Measurements from ENCODE around the gene EPHA5.

Gene EPHA5

DNA sequence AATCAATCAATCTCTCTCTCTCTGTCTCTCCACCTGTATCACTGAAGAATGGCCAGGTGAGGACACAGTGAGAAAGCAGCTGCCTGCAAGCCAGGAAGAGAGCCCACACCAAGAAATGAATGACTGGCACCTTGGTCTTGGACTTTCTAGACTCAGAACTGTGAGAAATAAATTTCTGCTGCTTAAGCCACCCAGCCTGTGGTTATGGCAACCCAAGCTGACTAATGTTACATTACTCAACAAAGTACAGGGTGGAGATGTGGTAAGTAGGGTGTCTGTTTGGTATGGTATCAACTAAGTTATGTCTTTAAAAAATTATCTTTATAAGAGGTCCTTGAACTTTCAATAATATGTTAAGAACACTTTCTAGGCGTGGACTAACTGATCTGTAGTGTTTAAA, 159.3 kb downstream of the EPHA5 start:
- no peaks in the 10 kb centered on the region for H4K20me1 ChIP-seq
- H3K36me3 ChIP-seq: no peaks in the 10 kb centered on the region
- H3K4me2 ChIP-seq: no peak overlapping the region
- no peaks in the 10 kb centered on the region for H3K27me3 ChIP-seq
- no peak overlapping the region for H3K27ac ChIP-seq
- H3K4me1 ChIP-seq: no peaks in the 10 kb centered on the region
- H3K9me3 ChIP-seq: no peaks in the 10 kb centered on the region
- no peak for TF ChIP-seq Cebpa-rat (IDR thresholded peaks at IDR 0.05)
- no peak overlapping the region for H3K9ac ChIP-seq
- no peak overlapping the region for H3K4me3 ChIP-seq

GRCh38 chr4:65508168-65508567, 162.1 kb downstream of the EPHA5 start:
- Histone ChIP-seq H4K20me1 (no peaks in the 10 kb centered on the region), H3K4me1 (no peaks in the 10 kb centered on the region), H3K4me2 (no peak overlapping the region), H3K9me3 (no peaks in the 10 kb centered on the region), H3K4me3 (no peak overlapping the region), H3K27ac (no peak overlapping the region), H3K27me3 (no peaks in the 10 kb centered on the region), H3K36me3 (no peaks in the 10 kb centered on the region), H3K9ac (no peak overlapping the region)
- no peak for TF ChIP-seq Cebpa-rat (IDR thresholded peaks at IDR 0.05)

DNA sequence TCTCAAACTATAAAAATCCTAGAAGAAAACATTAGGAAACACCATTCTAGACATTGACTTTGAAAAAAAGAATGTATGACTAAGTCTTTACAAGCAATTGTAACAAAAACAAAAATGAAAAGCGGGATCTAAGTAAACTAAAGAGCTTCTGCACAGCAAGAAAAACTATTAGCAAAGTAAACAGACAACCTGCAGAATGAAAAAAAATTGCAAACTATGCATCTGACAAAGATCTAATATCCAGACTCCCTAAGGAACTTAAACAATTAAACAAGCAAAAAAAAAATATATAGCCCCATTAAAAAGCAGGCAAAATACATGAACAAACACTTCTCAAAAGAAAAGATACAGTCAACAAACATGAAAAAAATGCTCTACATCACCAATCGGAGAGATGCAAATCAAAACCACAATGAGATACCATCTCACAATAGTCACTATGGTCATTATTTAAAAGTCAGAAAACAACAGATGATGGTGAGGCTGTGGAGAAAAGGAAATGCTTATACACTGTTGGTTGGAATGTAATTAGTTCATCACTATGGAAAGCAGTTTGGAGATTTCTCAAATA, 168.1 kb downstream of the EPHA5 start:
- no peaks in the 10 kb centered on the region for H3K36me3 ChIP-seq
- no peak overlapping the region for H3K27ac ChIP-seq
- no peak overlapping the region for H3K9ac ChIP-seq
- no peaks in the 10 kb centered on the region for H3K4me1 ChIP-seq
- H4K20me1 ChIP-seq: no peaks in the 10 kb centered on the region
- no peak overlapping the region for H3K4me3 ChIP-seq
- TF ChIP-seq Cebpa-rat (IDR thresholded peaks at IDR 0.05): no peak
- H3K27me3 ChIP-seq: no peaks in the 10 kb centered on the region
- no peaks in the 10 kb centered on the region for H3K9me3 ChIP-seq
- no peak overlapping the region for H3K4me2 ChIP-seq

GRCh38 chr4:65498606-65499005, 171.7 kb downstream of the EPHA5 start:
- Histone ChIP-seq H3K27ac (no peak overlapping the region), H3K9me3 (no peaks in the 10 kb centered on the region), H3K36me3 (no peaks in the 10 kb centered on the region), H3K9ac (no peak overlapping the region), H3K4me2 (no peak overlapping the region), H4K20me1 (no peaks in the 10 kb centered on the region), H3K4me1 (no peaks in the 10 kb centered on the region), H3K4me3 (no peak overlapping the region), H3K27me3 (no peaks in the 10 kb centered on the region)
- TF ChIP-seq Cebpa-rat (IDR thresholded peaks at IDR 0.05): no peak

GRCh38 chr4:65495439-65495838, 174.8 kb downstream of the EPHA5 start:
- H3K9me3 ChIP-seq: no peaks in the 10 kb centered on the region
- H3K4me2 ChIP-seq: no peak overlapping the region
- no peaks in the 10 kb centered on the region for H3K36me3 ChIP-seq
- no peak overlapping the region for H3K27ac ChIP-seq
- H3K4me1 ChIP-seq: no peaks in the 10 kb centered on the region
- no peak overlapping the region for H3K4me3 ChIP-seq
- no peaks in the 10 kb centered on the region for H4K20me1 ChIP-seq
- H3K9ac ChIP-seq: no peak overlapping the region
- H3K27me3 ChIP-seq: no peaks in the 10 kb centered on the region
- no peak for TF ChIP-seq Cebpa-rat (IDR thresholded peaks at IDR 0.05)

GRCh38 chr4:65482410-65482809, 187.9 kb downstream of the EPHA5 start:
- no peak overlapping the region for H3K4me2 ChIP-seq
- H4K20me1 ChIP-seq: no peaks in the 10 kb centered on the region
- H3K9me3 ChIP-seq: no peaks in the 10 kb centered on the region
- no peaks in the 10 kb centered on the region for H3K4me1 ChIP-seq
- no peaks in the 10 kb centered on the region for H3K36me3 ChIP-seq
- no peaks in the 10 kb centered on the region for H3K27me3 ChIP-seq
- no peak overlapping the region for H3K9ac ChIP-seq
- no peak overlapping the region for H3K4me3 ChIP-seq
- no peak overlapping the region for H3K27ac ChIP-seq
- no peak for TF ChIP-seq Cebpa-rat (IDR thresholded peaks at IDR 0.05)

GRCh38 chr4:65472531-65472930, 197.8 kb downstream of the EPHA5 start:
- no peak for TF ChIP-seq Cebpa-rat (IDR thresholded peaks at IDR 0.05)
- H3K4me2 ChIP-seq: no peak overlapping the region

DNA sequence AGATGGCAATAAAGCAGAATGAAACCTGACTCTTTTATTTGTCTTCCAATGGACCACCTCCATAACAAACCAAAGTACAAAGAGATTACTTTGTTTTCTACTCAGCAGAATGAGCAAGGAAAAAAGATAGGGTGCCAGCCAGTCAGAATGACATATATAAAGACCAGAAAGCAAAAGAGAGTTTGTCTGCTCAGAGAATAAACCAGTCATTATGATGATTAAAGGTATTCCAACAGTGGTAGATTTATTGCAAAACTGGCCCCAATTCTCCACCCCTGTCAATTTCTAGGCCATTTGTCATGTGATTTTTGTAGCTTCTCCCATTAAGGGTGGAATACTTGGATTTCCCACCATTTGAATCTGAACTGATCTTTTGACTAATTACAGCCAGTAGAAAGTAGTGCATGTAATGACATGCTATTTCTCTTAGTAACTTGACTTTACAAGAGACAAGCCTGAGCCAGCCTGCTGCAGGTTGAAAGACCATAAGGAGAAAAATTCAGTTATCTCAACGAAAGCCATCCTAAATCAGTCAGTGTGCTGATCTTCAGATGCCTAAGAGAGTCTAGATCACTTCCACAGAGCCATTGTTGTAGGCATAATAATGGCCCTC, 203.1 kb downstream of the EPHA5 start:
- no peak for TF ChIP-seq Cebpa-rat (IDR thresholded peaks at IDR 0.05)
- no peaks in the 10 kb centered on the region for H4K20me1 ChIP-seq
- H3K9me3 ChIP-seq: no peaks in the 10 kb centered on the region
- H3K9ac ChIP-seq: no peak overlapping the region
- no peak overlapping the region for H3K27ac ChIP-seq
- no peak overlapping the region for H3K4me2 ChIP-seq
- H3K36me3 ChIP-seq: no peaks in the 10 kb centered on the region
- H3K4me1 ChIP-seq: no peaks in the 10 kb centered on the region
- no peak overlapping the region for H3K4me3 ChIP-seq
- no peaks in the 10 kb centered on the region for H3K27me3 ChIP-seq

More at GRCh38 chr4:65472531-65472930, 197.8 kb downstream of the EPHA5 start:
- Histone ChIP-seq H4K20me1 (no peaks in the 10 kb centered on the region), H3K36me3 (no peaks in the 10 kb centered on the region), H3K27ac (no peak overlapping the region), H3K4me1 (no peaks in the 10 kb centered on the region), H3K27me3 (no peaks in the 10 kb centered on the region), H3K9me3 (no peaks in the 10 kb centered on the region), H3K9ac (no peak overlapping the region), H3K4me3 (no peak overlapping the region)

- H3K4me2 ChIP-seq: no peak overlapping the region
- H4K20me1 ChIP-seq: no peaks in the 10 kb centered on the region
- no peak overlapping the region for H3K27ac ChIP-seq
- no peaks in the 10 kb centered on the region for H3K9me3 ChIP-seq
- no peak overlapping the region for H3K9ac ChIP-seq
- TF ChIP-seq Cebpa-rat (IDR thresholded peaks at IDR 0.05): no peak
- H3K36me3 ChIP-seq: no peaks in the 10 kb centered on the region
- H3K4me3 ChIP-seq: no peak overlapping the region
- H3K4me1 ChIP-seq: no peaks in the 10 kb centered on the region
- no peaks in the 10 kb centered on the region for H3K27me3 ChIP-seq
Observed at GRCh38 chr4:65461781-65462180, 208.5 kb downstream of the EPHA5 start.

DNA sequence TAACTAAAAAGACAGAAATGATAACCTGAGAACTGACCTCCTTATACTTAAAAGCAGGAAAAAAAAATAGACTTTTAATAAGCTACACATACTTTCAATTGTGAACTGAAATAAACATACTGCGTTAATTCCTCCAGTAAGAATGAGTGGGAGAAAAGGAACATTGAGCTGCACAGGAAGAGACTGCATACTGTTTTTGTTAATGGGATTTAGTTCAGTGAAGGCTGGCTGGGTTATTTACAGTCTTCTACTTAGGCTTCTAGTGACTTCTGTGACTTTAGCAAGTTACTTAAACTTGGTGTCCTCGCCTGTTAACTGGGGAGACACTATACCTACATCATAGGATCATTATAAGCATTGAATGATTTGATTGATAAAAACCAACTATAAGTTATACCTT, 213.3 kb downstream of the EPHA5 start:
- no peaks in the 10 kb centered on the region for H3K36me3 ChIP-seq
- TF ChIP-seq Cebpa-rat (IDR thresholded peaks at IDR 0.05): no peak
- H3K4me2 ChIP-seq: no peak overlapping the region
- no peaks in the 10 kb centered on the region for H3K9me3 ChIP-seq
- no peaks in the 10 kb centered on the region for H3K27me3 ChIP-seq
- H4K20me1 ChIP-seq: no peaks in the 10 kb centered on the region
- no peak overlapping the region for H3K27ac ChIP-seq
- H3K9ac ChIP-seq: no peak overlapping the region
- no peaks in the 10 kb centered on the region for H3K4me1 ChIP-seq
- H3K4me3 ChIP-seq: no peak overlapping the region

- Histone ChIP-seq H3K4me3 (no peak overlapping the region), H3K9me3 (no peaks in the 10 kb centered on the region), H3K27ac (no peak overlapping the region), H3K27me3 (no peaks in the 10 kb centered on the region), H4K20me1 (no peaks in the 10 kb centered on the region), H3K4me2 (no peak overlapping the region), H3K4me1 (no peaks in the 10 kb centered on the region), H3K36me3 (no peaks in the 10 kb centered on the region), H3K9ac (no peak overlapping the region)
- no peak for TF ChIP-seq Cebpa-rat (IDR thresholded peaks at IDR 0.05)
Observed at GRCh38 chr4:65456579-65456978, 213.7 kb downstream of the EPHA5 start.

All from BLaER1 (cell line).